ENCODE results near the gene CSNK1D.

DNA sequence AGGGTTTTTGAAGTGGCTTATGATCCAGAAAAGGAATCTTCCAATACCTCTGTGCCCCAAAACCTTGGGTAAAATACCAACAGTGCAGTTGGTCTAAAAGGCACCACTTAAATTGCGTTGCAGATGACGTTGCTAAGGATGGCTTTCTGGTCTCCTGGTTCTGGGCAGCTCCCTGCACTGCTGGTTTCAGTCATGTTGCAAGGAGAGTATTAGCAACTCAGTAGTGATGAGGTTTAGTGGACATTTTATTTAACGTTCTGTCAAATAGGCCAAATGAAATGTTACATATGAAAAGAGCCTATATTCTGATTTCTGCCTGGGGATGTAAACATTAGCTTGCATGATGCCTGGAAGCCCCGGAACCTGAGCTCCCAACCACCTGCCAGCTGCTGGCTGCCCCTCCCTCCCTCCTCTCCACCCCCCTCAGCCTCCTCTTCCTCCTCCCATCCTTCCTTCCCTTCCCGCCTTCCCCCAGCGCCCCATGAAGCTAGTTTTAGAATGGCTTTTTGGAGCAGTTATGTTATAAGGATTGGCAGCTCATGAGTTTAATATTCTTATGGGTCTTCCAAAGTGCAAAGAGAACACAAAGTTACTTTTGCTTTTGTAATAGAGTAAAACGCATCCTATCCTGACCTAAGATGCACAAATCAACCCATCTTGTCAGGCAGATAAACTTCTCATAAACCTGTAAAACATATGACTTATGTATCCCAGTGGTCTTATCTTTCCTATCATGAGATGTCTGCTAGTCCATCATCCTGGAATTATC lies 23.2 kb upstream of the CSNK1D start:
- TF ChIP-seq CTCF (IDR thresholded peaks at IDR 0.05) (no peak), POLR2A (IDR thresholded peaks at IDR 0.05) (no peak), POLR2AphosphoS5 (IDR thresholded peaks at IDR 0.05) (no peak), EP300 (IDR thresholded peaks at IDR 0.05) (no peak)

Data from suprapubic skin (tissue), 4 donors.